ENCODE measurements around the gene BMP7. TPM values are rescaled to one million over a fixed set of nuclear protein-coding genes. Genes with fewer than 3 reads are reported as not detected.

The BMP7 gene
- total and polyA plus RNA-seq, 2 of the 8 experiments (the other 6 are each of a cell fraction or from before 2014, with no cell fraction given): 9.2 to 14.7 TPM

GRCh38 chr20:57122536-57123489 lies 143.6 kb downstream of the BMP7 start:
- Histone ChIP-seq H2BK15ac (ENCODE audit: low read length) (no peak overlapping the region), H3K79me2 (ENCODE audit: control insufficient read depth in 1 of 2, insufficient read depth in 2 of 2, low read length in 2 of 2) (no peaks in the 10 kb centered on the region), H4K5ac (ENCODE audit: insufficient read length, low read depth, low read length) (no peak overlapping the region), H2BK20ac (ENCODE audit: low read length) (no peak overlapping the region), H4K8ac (ENCODE audit: extremely low read depth, insufficient read depth, low read length) (no peak overlapping the region), H4K20me1 (replicated peaks in 1 of 2; ENCODE audit: control insufficient read depth in 1 of 2, insufficient read depth in 2 of 2, low read length in 2 of 2) (no peaks in the 10 kb centered on the region), H3K4me3 (ENCODE audit: extremely low read depth in 1 of 4, insufficient read depth in 2 of 4, low read depth in 3 of 4, low read length in 4 of 4) (no peak overlapping the region), H2BK12ac (ENCODE audit: low read depth, low read length) (no peak overlapping the region), H3K4ac (replicated peaks; ENCODE audit: insufficient read length, low read depth, low read length) (no peak overlapping the region), H3K4me1 (replicated peaks in 1 of 4; ENCODE audit: control insufficient read depth in 3 of 4, insufficient read depth in 4 of 4, low read length in 3 of 4) (no peaks in the 10 kb centered on the region; a peak in 1 of 7 replicates), H3K9ac (replicated peaks in 1 of 4; ENCODE audit: extremely low read depth in 1 of 4, low read depth in 3 of 4, low read length in 3 of 4) (no peak overlapping the region), H2BK5ac (ENCODE audit: low read depth, low read length) (no peak overlapping the region), H4K91ac (replicated peaks; ENCODE audit: insufficient read length, low read length) (no peak overlapping the region), H2BK120ac (replicated peaks; ENCODE audit: low read depth, low read length) (no peak overlapping the region), H3K36me3 (ENCODE audit: control insufficient read depth in 2 of 4, insufficient read depth in 4 of 4, low read length in 3 of 4) (no peaks in the 10 kb centered on the region), H3K79me1 (ENCODE audit: low read depth, low read length) (no peaks in the 10 kb centered on the region), H3K18ac (ENCODE audit: extremely low read depth, low read length) (no peak overlapping the region), H3K27me3 (replicated peaks in 1 of 4; ENCODE audit: control insufficient read depth in 3 of 4, extremely low read depth in 1 of 4, insufficient read depth in 3 of 4, low read length in 3 of 4) (peaks cover 0 to 2% (median 0%) of the 10 kb centered on the region in 4 experiments; a peak in 4 of 7 replicates), H3K23me2 (ENCODE audit: low read depth, low read length) (0 out of 2 replicates have a peak, but pooled peaks cover 1% of the 10 kb centered on the region), H3K4me2 (ENCODE audit: insufficient read depth in 1 of 2, low read depth in 2 of 2, low read length in 2 of 2) (no peak overlapping the region), H3K27ac (ENCODE audit: low read depth, low read length) (no peak overlapping the region), H3K9me3 (ENCODE audit: insufficient read depth in 2 of 2, low read depth in 1 of 2, low read length in 1 of 2) (no peaks in the 10 kb centered on the region), H2AK5ac (ENCODE audit: low read depth, low read length) (no peak overlapping the region), H3K23ac (ENCODE audit: insufficient read length) (no peak overlapping the region), H2AFZ (ENCODE audit: low read length) (no peak overlapping the region), H3K14ac (ENCODE audit: insufficient read length) (no peak overlapping the region), H3K56ac (replicated peaks; ENCODE audit: insufficient read length, low read depth, low read length) (no peak overlapping the region)
- FAIRE-seq (no peak), DNase-seq (ENCODE audit: low read depth in 1 of 2, low spot score in 2 of 2) (no peak)
- TF ChIP-seq HDAC2 (IDR thresholded peaks at IDR 0.05; ENCODE audit: borderline replicate concordance in 1 of 2, low read depth in 2 of 2, low read length in 2 of 2): no peak
- no peak for TF ChIP-seq RXRA (IDR thresholded peaks at IDR 0.05; ENCODE audit: insufficient read depth, low read depth, low read length)
- no peak for TF ChIP-seq SRF (IDR thresholded peaks at IDR 0.05; ENCODE audit: low read depth, low read length)
- no peak for TF ChIP-seq ASH2L (IDR thresholded peaks at IDR 0.05; ENCODE audit: low read length)
- no peak for TF ChIP-seq CBX8 (IDR thresholded peaks at IDR 0.05; ENCODE audit: borderline replicate concordance, low read depth, low read length)
- no peak for TF ChIP-seq E2F6 (IDR thresholded peaks at IDR 0.05)
- no peak for TF ChIP-seq CHD1 (IDR thresholded peaks at IDR 0.05; ENCODE audit: low read depth, low read length)
- no peak for TF ChIP-seq BACH1 (IDR thresholded peaks at IDR 0.05; ENCODE audit: low read length)
- no peak for TF ChIP-seq SP1 (IDR thresholded peaks at IDR 0.05; ENCODE audit: low read depth, low read length)
- no peak for TF ChIP-seq YY1 (IDR thresholded peaks at IDR 0.05; ENCODE audit: low read depth, low read length)
- TF ChIP-seq NRF1 (IDR thresholded peaks at IDR 0.05; ENCODE audit: low read depth, low read length): no peak
- no peak for TF ChIP-seq CREB1 (IDR thresholded peaks at IDR 0.05)
- ChIA-PET POLR2A (ENCODE audit: partially characterized antibody) (no interaction called here), CTCF (ENCODE audit: partially characterized antibody) (interaction anchor here (1.0 to 1.4 kb wide), 4 partner anchors 12 to 207 kb away, joined by 3 read pairs; partner anchors contain the start of gene SPO11)
- WGBS, 2 experiments (ENCODE audit: extremely low coverage in 1 of 2, insufficient coverage in 1 of 2, insufficient read length in 1 of 2, insufficient replicate concordance in 2 of 2, low coverage in 1 of 2, low lambda C conversion rate in 2 of 2, missing lambda C conversion rate in 1 of 2): 89% methylated on average over 7 of the region's 7 CpGs; no CpG with 5 or more reads in 1 of the 2 experiments

Measured in H1 (cell line).